Occipital lobe (tissue), 2 donors: ENCODE results near the gene PRR36. TPM values are rescaled to one million over a fixed set of nuclear protein-coding genes. Genes with fewer than 3 reads are reported as not detected.
A peak's percentile ranks its signal among the peaks of the same experiment; 100 is the strongest.

Experiments
- DNase-seq: peaks from one replicate; lab custom pipeline; 2025; lab: John Stamatoyannopoulos, UW
- total RNA-seq: library from RNA; depleted of rRNA; stranded (reverse); fragments of >200 nt; gene quantifications from one replicate; pipeline ENCODE4 v1.2.3, GENCODE V29; 2014

PRR36 gene
- total RNA-seq, 1 donor from 2014 or later = 4.1 TPM

GRCh38 chr19:7872306-7873204, 1.6 kb downstream of the PRR36 start:
- DNase-seq = no peak

GRCh38 chr19:7871437-7872305, 2.5 kb downstream of the PRR36 start:
- peak; percentile 42 for DNase-seq

GRCh38 chr19:7870571-7871436, 3.4 kb downstream of the PRR36 start:
- peak; percentile 19 for DNase-seq

GRCh38 chr19:7869910-7870511, 4.2 kb downstream of the PRR36 start:
- peak; percentile 30 for DNase-seq

- peak; percentile 33 for DNase-seq
Measured at GRCh38 chr19:7869453-7869909, 4.7 kb downstream of the PRR36 start.

- peak; percentile 33 for DNase-seq
Measured at GRCh38 chr19:7868671-7869452, 5.3 kb downstream of the PRR36 start.

GRCh38 chr19:7868326-7868670, 5.9 kb downstream of the PRR36 start:
- no peak for DNase-seq

GRCh38 chr19:7867092-7867844, 6.9 kb downstream of the PRR36 start:
- DNase-seq = no peak

GRCh38 chr19:7866399-7867091, 7.6 kb downstream of the PRR36 start:
- no peak for DNase-seq

GRCh38 chr19:7865262-7865911, 8.8 kb downstream of the PRR36 start:
- DNase-seq = no peak

GRCh38 chr19:7864690-7865074, 9.5 kb downstream of the PRR36 start:
- DNase-seq = no peak

GRCh38 chr19:7863971-7864689, 10.1 kb downstream of the PRR36 start:
- DNase-seq = no peak

- no peak for DNase-seq
Measured at GRCh38 chr19:7863157-7863970, 10.8 kb downstream of the PRR36 start.

GRCh38 chr19:7862413-7862951, 11.7 kb downstream of the PRR36 start:
- DNase-seq = peak; percentile 22

GRCh38 chr19:7861619-7862412, 12.4 kb downstream of the PRR36 start:
- no peak for DNase-seq
